SK-N-SH (cell line): ENCODE measurements around the gene LRSAM1. TPM values are rescaled to one million over a fixed set of nuclear protein-coding genes. Genes with fewer than 3 reads are reported as not detected.

ENCODE experiments used
- CTCF ChIA-PET: fragments of 300-600, 350-600 bp; formaldehyde crosslinking; extraction: SDS; loops from one replicate; lab custom pipeline; 2021; lab: Yijun Ruan, JAX
- POLR2A ChIA-PET: fragments of 350-600 bp; sonication (Branson Sonifier 250); formaldehyde crosslinking; extraction: SDS; loops from one replicate; lab custom pipeline; 2020; ENCODE audit warnings: antibody characterized with exemption, inconsistent platforms; lab: Yijun Ruan, JAX
- DNase-seq: peaks from one replicate; pipeline ENCODE4 v3.0.0; 2012
- H2AFZ ChIP-seq: fragments of 200-600 bp; sonication (generic); 2 replicates; pipeline ENCODE4 v1.8.1; 2016; ENCODE audit warnings: antibody characterized with exemption, mild to moderate bottlenecking, low read depth
- H3F3A ChIP-seq: fragments of 200-600 bp; sonication (generic); replicated peaks from 2 replicates; pipeline ENCODE3; 2016; ENCODE audit warnings: antibody characterized with exemption, mild to moderate bottlenecking; ENCODE audit not compliant: insufficient read depth
- H3K27ac ChIP-seq, 2 experiments: fragments of 200-500 bp in 1 of 2; fragments of 200-600 bp in 1 of 2; sonication (Bioruptor generic) in 1 of 2; sonication (generic), shearing (Covaris generic) in 1 of 2; 2 replicates each; pipeline versions ENCODE4 v1.5.1 to v1.6.1; 2014 to 2016; ENCODE audit warnings: low read depth in 2 of 2, inconsistent platforms in 1 of 2, low read length in 1 of 2, mild to moderate bottlenecking in 1 of 2, mixed read lengths in 1 of 2
- H3K27me3 ChIP-seq: fragments of 200-600 bp; sonication (generic), shearing (Covaris generic); 2 replicates; pipeline ENCODE4 v1.6.1; 2016; ENCODE audit warnings: mixed run types; ENCODE audit not compliant: insufficient read depth
- H3K36me3 ChIP-seq, 2 experiments: fragments of 200-500 bp in 1 of 2; fragments of 200-600 bp in 1 of 2; sonication (Bioruptor generic) in 1 of 2; sonication (generic) in 1 of 2; replicated peaks in 1 of 2; 2 replicates each; pipeline versions ENCODE3 to v1.5.1; 2014 to 2016; ENCODE audit warnings: low read length in 1 of 2, mild to moderate bottlenecking in 1 of 2; ENCODE audit not compliant: insufficient read depth in 2 of 2, control insufficient read depth in 1 of 2
- H3K4me1 ChIP-seq, 2 experiments: fragments of 200-500 bp in 1 of 2; fragments of 200-600 bp in 1 of 2; sonication (Bioruptor generic) in 1 of 2; sonication (generic), shearing (Covaris generic) in 1 of 2; 2 replicates each; pipeline versions ENCODE4 v1.5.1 to v1.6.1; 2014 to 2016; ENCODE audit warnings: low read depth in 1 of 2, low read length in 1 of 2, mixed run types in 1 of 2; ENCODE audit not compliant: insufficient read depth in 2 of 2, control insufficient read depth in 1 of 2
- H3K4me2 ChIP-seq: fragments of 200-600 bp; sonication (generic), shearing (Covaris generic); 2 replicates; pipeline ENCODE4 v1.6.1; 2017; ENCODE audit warnings: mixed run types
- H3K4me3 ChIP-seq, 2 experiments: fragments of 200-500 bp in 1 of 2; fragments of 200-600 bp in 1 of 2; sonication (Bioruptor generic) in 1 of 2; sonication (generic), shearing (Covaris generic) in 1 of 2; 2 replicates each; pipeline versions ENCODE4 v1.5.1 to v1.8.1; 2014 to 2016; ENCODE audit warnings: low read depth in 2 of 2, inconsistent platforms in 1 of 2, low read length in 1 of 2, mild to moderate bottlenecking in 1 of 2, mixed read lengths in 1 of 2, moderate library complexity in 1 of 2
- H3K79me2 ChIP-seq: fragments of 200-600 bp; sonication (generic); 2 replicates; pipeline ENCODE4 v1.8.1; 2017; ENCODE audit warnings: mild to moderate bottlenecking; ENCODE audit not compliant: insufficient read depth
- H3K9ac ChIP-seq: fragments of 200-600 bp; sonication (generic); 2 replicates; pipeline ENCODE4 v1.6.1; 2017; ENCODE audit warnings: mixed run types
- H3K9me2 ChIP-seq: fragments of 200-600 bp; sonication (generic); 2 replicates; pipeline ENCODE4 v1.6.1; 2017; ENCODE audit warnings: mixed run types
- H3K9me3 ChIP-seq: fragments of 200-600 bp; sonication (generic); 2 replicates; pipeline ENCODE4 v1.6.1; 2017; ENCODE audit warnings: mixed run types, mild to moderate bottlenecking, moderate library complexity
- H4K20me1 ChIP-seq: fragments of 200-600 bp; sonication (generic); 2 replicates; pipeline ENCODE4 v1.6.1; 2017; ENCODE audit warnings: mild to moderate bottlenecking, mixed run types; ENCODE audit not compliant: insufficient read depth
- ELF1 ChIP-seq: IDR thresholded peaks from 2 replicates; pipeline ENCODE4 v1.4.0; 2012
- EP300 ChIP-seq, 2 experiments: IDR thresholded peaks; 2 replicates each; pipeline versions ENCODE4 v1.4.0 to v1.6.1; 2012; ENCODE audit warnings: borderline replicate concordance in 1 of 2, low read depth in 1 of 2, low read length in 1 of 2
- EZH2phosphoT487 ChIP-seq: fragments of 200-600 bp; sonication (generic); IDR thresholded peaks from 2 replicates; pipeline ENCODE4 v1.6.1; 2017; ENCODE audit warnings: low read depth, mixed run types, mild to moderate bottlenecking, antibody characterized with exemption, moderate library complexity, borderline replicate concordance
- FOSL2 ChIP-seq: IDR thresholded peaks from 2 replicates; pipeline ENCODE4 v1.4.0; 2012; ENCODE audit warnings: low read depth, mild to moderate bottlenecking, moderate library complexity, borderline replicate concordance
- FOXM1 ChIP-seq: IDR thresholded peaks from 2 replicates; pipeline ENCODE4 v1.4.0; 2012; ENCODE audit warnings: low read depth, mild to moderate bottlenecking
- JUND ChIP-seq: IDR thresholded peaks from 2 replicates; pipeline ENCODE4 v1.4.0; 2012
- MAX ChIP-seq: IDR thresholded peaks from 2 replicates; pipeline ENCODE4 v1.4.0; 2012; ENCODE audit warnings: low read depth
- MXI1 ChIP-seq: IDR thresholded peaks from 2 replicates; pipeline ENCODE4 v1.6.1; 2012; ENCODE audit warnings: mild to moderate bottlenecking, low read depth, low read length, improper control_type of control experiment
- NFIC ChIP-seq: IDR thresholded peaks from 2 replicates; pipeline ENCODE4 v1.4.0; 2012; ENCODE audit warnings: borderline replicate concordance
- NRF1 ChIP-seq: IDR thresholded peaks from 2 replicates; pipeline ENCODE4 v1.6.1; 2012; ENCODE audit warnings: low read depth, mild to moderate bottlenecking, low read length
- RAD21 ChIP-seq: IDR thresholded peaks from 2 replicates; pipeline ENCODE4 v1.6.1; 2012; ENCODE audit warnings: mild to moderate bottlenecking, low read length
- RCOR1 ChIP-seq: fragments of 150-350 bp; IDR thresholded peaks from 2 replicates; pipeline ENCODE4 v1.6.1; 2017; ENCODE audit warnings: antibody characterized with exemption, low read length
- SIN3A ChIP-seq: IDR thresholded peaks from 2 replicates; pipeline ENCODE4 v1.6.1; 2012; ENCODE audit warnings: low read depth, mild to moderate bottlenecking, low read length, moderate library complexity, borderline replicate concordance
- SMC3 ChIP-seq: IDR thresholded peaks from 2 replicates; pipeline ENCODE4 v1.6.1; 2012; ENCODE audit warnings: low read depth, low read length, improper control_type of control experiment
- TEAD4 ChIP-seq: IDR thresholded peaks from 2 replicates; pipeline ENCODE4 v1.4.0; 2012; ENCODE audit warnings: mild to moderate bottlenecking, borderline replicate concordance; ENCODE audit not compliant: insufficient read depth
- USF1 ChIP-seq: IDR thresholded peaks from 2 replicates; pipeline ENCODE4 v1.4.0; 2012; ENCODE audit warnings: low read depth, borderline replicate concordance
- YY1 ChIP-seq: IDR thresholded peaks from 2 replicates; pipeline ENCODE4 v1.4.0; 2012; ENCODE audit warnings: low read depth, mild to moderate bottlenecking
- ZBTB33 ChIP-seq: IDR thresholded peaks from 2 replicates; pipeline ENCODE4 v1.4.0; 2012; ENCODE audit warnings: low read depth, borderline replicate concordance
- WGBS: methylation state at CpG from one replicate; pipeline ENCODE4 v1.1.6; 2017; ENCODE audit warnings: low lambda C conversion rate; 5-methylcytosine and 5-hydroxymethylcytosine counted together
- polyA plus RNA-seq, 3 experiments: library from polyadenylated mRNA; depleted of rRNA; stranded (reverse); fragments of >200 nt; gene quantifications; 2 replicates each; pipeline ENCODE4 v1.2.3, GENCODE V29; 2012

Gene LRSAM1
- polyA plus RNA-seq, 1 of the 3 experiments (the other 2 are of a cell fraction), result 8.0 TPM

GRCh38 chr9:127448112-127448805 lies 3.1 kb upstream of the LRSAM1 start:
- peaks cover 54 to 58% of the 10 kb centered on the region in 2 experiments for H3K36me3 ChIP-seq
- H3K9ac ChIP-seq, result peak overlapping the region; percentile 95
- H3K9me3 ChIP-seq, result no peaks in the 10 kb centered on the region
- peak overlapping the region; percentile 92 to 99 for H3K4me3 ChIP-seq
- 89% methylated on average over 8 of the region's 8 CpGs for WGBS
- peaks cover 79% of the 10 kb centered on the region for H3F3A ChIP-seq
- peaks cover 5 to 40% of the 10 kb centered on the region in 2 experiments for H3K4me1 ChIP-seq
- TF ChIP-seq FOSL2 (no peak), MAX (no peak), ZBTB33 (no peak), RAD21 (no peak), JUND (no peak), MXI1 (no peak), USF1 (no peak), FOXM1 (no peak), ELF1 (no peak), NRF1 (no peak), EZH2phosphoT487 (no peak), SIN3A (no peak), YY1 (no peak), NFIC (no peak), RCOR1 (no peak), EP300 (IDR thresholded peaks at IDR 0.05; ENCODE audit: borderline replicate concordance in 1 of 2, low read depth in 1 of 2, low read length in 1 of 2) (no peak), SMC3 (no peak), TEAD4 (no peak)
- DNase-seq, result no peak
- no peak overlapping the region for H2AFZ ChIP-seq
- CTCF ChIA-PET, result no interaction called here
- peaks cover 61% of the 10 kb centered on the region for H3K79me2 ChIP-seq
- no peaks in the 10 kb centered on the region for H3K9me2 ChIP-seq
- H3K27me3 ChIP-seq, result no peaks in the 10 kb centered on the region
- peak overlapping the region; percentile 95 for H3K4me2 ChIP-seq
- H4K20me1 ChIP-seq, result peaks cover 59% of the 10 kb centered on the region
- peak overlapping the region; percentile 31 to 77; a peak in 3 of 4 replicates for H3K27ac ChIP-seq
- POLR2A ChIA-PET, result interaction anchor here (0.6 to 1.1 kb wide), 3 partner anchors 8 to 26 kb away, joined by 3 to 5 read pairs (median 3); no protein-coding TSS in a partner anchor
